ENCODE data around the gene ARHGAP15. TPM values are rescaled to one million over a fixed set of nuclear protein-coding genes. Genes with fewer than 3 reads are reported as not detected.

Gene ARHGAP15
- total and polyA plus RNA-seq, 2 donors (not counting 1 experiment from before 2014, with no cell fraction given) = 0.07 TPM; not detected in 1

GRCh38 chr2:143425896-143426295 lies 296.7 kb downstream of the ARHGAP15 start:
- Histone ChIP-seq H3K79me2 (ENCODE audit: control insufficient read depth, insufficient read depth, low read length) (no peaks in the 10 kb centered on the region), H3K36me3 (ENCODE audit: control insufficient read depth, insufficient read depth, low read length) (no peaks in the 10 kb centered on the region), H4K20me1 (ENCODE audit: control insufficient read depth, extremely low read depth, insufficient read depth, low read length) (no peaks in the 10 kb centered on the region), H3K4me3 (replicated peaks in 1 of 4; ENCODE audit: control extremely low read depth in 1 of 4, insufficient read depth in 1 of 4, low read depth in 3 of 4, low read length in 4 of 4) (no peak overlapping the region), H3K4me1 (ENCODE audit: control insufficient read depth, extremely low read depth, insufficient read depth, low read length) (peaks cover 5% of the 10 kb centered on the region), H2AFZ (ENCODE audit: low read length) (no peak overlapping the region), H3K27me3 (ENCODE audit: control insufficient read depth, insufficient read depth, low read length) (no peaks in the 10 kb centered on the region), H3K9ac (ENCODE audit: insufficient read depth, low read length) (no peak overlapping the region), H3K27ac (ENCODE audit: insufficient read depth, low read length) (no peak overlapping the region), H3K4me2 (ENCODE audit: extremely low read depth, insufficient read depth, low read length) (peak overlapping the region; percentile 27), H3K9me3 (ENCODE audit: control insufficient read depth, insufficient read depth, low read depth, low read length) (no peaks in the 10 kb centered on the region)
- DNase-seq (ENCODE audit: low read depth in 2 of 2) = peak in 1 of 2 donors; percentile 20
- no peak for TF ChIP-seq EZH2 (IDR thresholded peaks at IDR 0.05; ENCODE audit: low read length, missing control alignments)
- TF ChIP-seq, protein P1, sequence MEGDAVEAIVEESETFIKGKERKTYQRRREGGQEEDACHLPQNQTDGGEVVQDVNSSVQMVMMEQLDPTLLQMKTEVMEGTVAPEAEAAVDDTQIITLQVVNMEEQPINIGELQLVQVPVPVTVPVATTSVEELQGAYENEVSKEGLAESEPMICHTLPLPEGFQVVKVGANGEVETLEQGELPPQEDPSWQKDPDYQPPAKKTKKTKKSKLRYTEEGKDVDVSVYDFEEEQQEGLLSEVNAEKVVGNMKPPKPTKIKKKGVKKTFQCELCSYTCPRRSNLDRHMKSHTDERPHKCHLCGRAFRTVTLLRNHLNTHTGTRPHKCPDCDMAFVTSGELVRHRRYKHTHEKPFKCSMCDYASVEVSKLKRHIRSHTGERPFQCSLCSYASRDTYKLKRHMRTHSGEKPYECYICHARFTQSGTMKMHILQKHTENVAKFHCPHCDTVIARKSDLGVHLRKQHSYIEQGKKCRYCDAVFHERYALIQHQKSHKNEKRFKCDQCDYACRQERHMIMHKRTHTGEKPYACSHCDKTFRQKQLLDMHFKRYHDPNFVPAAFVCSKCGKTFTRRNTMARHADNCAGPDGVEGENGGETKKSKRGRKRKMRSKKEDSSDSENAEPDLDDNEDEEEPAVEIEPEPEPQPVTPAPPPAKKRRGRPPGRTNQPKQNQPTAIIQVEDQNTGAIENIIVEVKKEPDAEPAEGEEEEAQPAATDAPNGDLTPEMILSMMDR (conservative IDR thresholded peaks at IDR 0.05 in 1 of 2, IDR thresholded peaks at IDR 0.05 in 1 of 2; ENCODE audit: low read depth in 1 of 2, low read length in 2 of 2) = no peak

DNA sequence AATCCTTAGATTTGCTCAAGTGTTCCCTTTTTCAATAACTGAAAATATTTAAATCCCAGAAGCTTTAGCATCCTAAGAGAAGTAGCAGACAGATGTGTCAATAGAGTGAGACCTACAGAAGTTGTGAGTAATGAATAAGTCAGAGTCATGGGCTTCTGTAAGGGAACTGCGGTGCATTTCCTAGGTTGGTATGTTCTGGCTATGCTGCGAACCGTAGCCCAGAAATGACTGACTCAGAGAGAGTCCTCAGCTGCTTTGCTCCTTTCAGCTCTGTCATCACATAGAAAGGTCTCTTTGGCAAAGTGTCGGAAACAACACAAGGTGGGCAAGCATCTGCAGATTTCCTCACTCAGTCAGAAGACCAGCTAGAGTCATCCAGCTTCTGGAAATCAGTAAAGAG lies 297.1 kb downstream of the ARHGAP15 start:
- no peaks in the 10 kb centered on the region for H3K9me3 ChIP-seq (ENCODE audit: control insufficient read depth, insufficient read depth, low read depth, low read length)
- H3K4me3 ChIP-seq (replicated peaks in 1 of 4; ENCODE audit: control extremely low read depth in 1 of 4, insufficient read depth in 1 of 4, low read depth in 3 of 4, low read length in 4 of 4) = no peak overlapping the region
- H3K27ac ChIP-seq (ENCODE audit: insufficient read depth, low read length) = no peak overlapping the region
- H3K79me2 ChIP-seq (ENCODE audit: control insufficient read depth, insufficient read depth, low read length) = no peaks in the 10 kb centered on the region
- H3K27me3 ChIP-seq (ENCODE audit: control insufficient read depth, insufficient read depth, low read length) = no peaks in the 10 kb centered on the region
- no peaks in the 10 kb centered on the region for H4K20me1 ChIP-seq (ENCODE audit: control insufficient read depth, extremely low read depth, insufficient read depth, low read length)
- no peak overlapping the region for H2AFZ ChIP-seq (ENCODE audit: low read length)
- TF ChIP-seq EZH2 (IDR thresholded peaks at IDR 0.05; ENCODE audit: low read length, missing control alignments) = no peak
- TF ChIP-seq, protein P1 (conservative IDR thresholded peaks at IDR 0.05 in 1 of 2, IDR thresholded peaks at IDR 0.05 in 1 of 2; ENCODE audit: low read depth in 1 of 2, low read length in 2 of 2) = no peak
- no peak overlapping the region for H3K9ac ChIP-seq (ENCODE audit: insufficient read depth, low read length)
- no peaks in the 10 kb centered on the region for H3K36me3 ChIP-seq (ENCODE audit: control insufficient read depth, insufficient read depth, low read length)
- H3K4me2 ChIP-seq (ENCODE audit: extremely low read depth, insufficient read depth, low read length) = peak overlapping the region; percentile 27
- peaks cover 5% of the 10 kb centered on the region for H3K4me1 ChIP-seq (ENCODE audit: control insufficient read depth, extremely low read depth, insufficient read depth, low read length)
- DNase-seq (ENCODE audit: low read depth in 2 of 2) = peak; percentile 60 to 94

DNA sequence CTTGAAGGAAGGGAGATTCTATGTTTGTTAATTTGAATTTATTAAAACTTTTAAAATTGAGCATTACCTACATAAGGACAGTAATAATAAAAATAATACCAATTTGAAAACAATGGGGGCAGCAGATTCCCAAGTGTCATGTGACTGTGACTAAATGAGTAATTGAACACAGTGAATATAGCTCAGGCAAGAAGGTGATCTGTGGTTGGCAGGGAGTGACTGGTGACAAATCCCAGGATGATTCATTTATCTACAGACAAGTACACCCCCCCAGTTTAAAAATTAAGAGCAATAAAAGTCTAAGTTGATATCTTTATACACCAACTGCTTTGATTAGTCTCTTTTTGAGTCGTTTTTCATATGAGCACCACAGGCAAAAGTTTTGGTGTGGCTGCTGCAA lies 299.5 kb downstream of the ARHGAP15 start:
- H4K20me1 ChIP-seq (ENCODE audit: control insufficient read depth, extremely low read depth, insufficient read depth, low read length) = no peaks in the 10 kb centered on the region
- H3K36me3 ChIP-seq (ENCODE audit: control insufficient read depth, insufficient read depth, low read length) = no peaks in the 10 kb centered on the region
- no peaks in the 10 kb centered on the region for H3K27me3 ChIP-seq (ENCODE audit: control insufficient read depth, insufficient read depth, low read length)
- TF ChIP-seq EZH2 (IDR thresholded peaks at IDR 0.05; ENCODE audit: low read length, missing control alignments) = no peak
- TF ChIP-seq, protein P1 (conservative IDR thresholded peaks at IDR 0.05 in 1 of 2, IDR thresholded peaks at IDR 0.05 in 1 of 2; ENCODE audit: low read depth in 1 of 2, low read length in 2 of 2) = no peak
- no peak overlapping the region for H3K4me2 ChIP-seq (ENCODE audit: extremely low read depth, insufficient read depth, low read length)
- peaks cover 6% of the 10 kb centered on the region for H3K4me1 ChIP-seq (ENCODE audit: control insufficient read depth, extremely low read depth, insufficient read depth, low read length)
- no peak overlapping the region for H3K27ac ChIP-seq (ENCODE audit: insufficient read depth, low read length)
- H3K79me2 ChIP-seq (ENCODE audit: control insufficient read depth, insufficient read depth, low read length) = no peaks in the 10 kb centered on the region
- H2AFZ ChIP-seq (ENCODE audit: low read length) = no peak overlapping the region
- H3K9me3 ChIP-seq (ENCODE audit: control insufficient read depth, insufficient read depth, low read depth, low read length) = no peaks in the 10 kb centered on the region
- H3K4me3 ChIP-seq (replicated peaks in 1 of 4; ENCODE audit: control extremely low read depth in 1 of 4, insufficient read depth in 1 of 4, low read depth in 3 of 4, low read length in 4 of 4) = no peak overlapping the region
- no peak overlapping the region for H3K9ac ChIP-seq (ENCODE audit: insufficient read depth, low read length)
- DNase-seq (ENCODE audit: low read depth in 2 of 2) = peak in 1 of 2 donors; percentile 26

All from fibroblast of lung (primary cell).